HG03196 (cell line): ENCODE measurements around the gene NLGN1.

Experiments
- ATAC-seq: cut with Tn5 transposase; IDR thresholded peaks from one replicate; pipeline ENCODE4 v1.9.1; 2021; ENCODE audit not compliant: unreplicated experiment

The NLGN1 gene

DNA sequence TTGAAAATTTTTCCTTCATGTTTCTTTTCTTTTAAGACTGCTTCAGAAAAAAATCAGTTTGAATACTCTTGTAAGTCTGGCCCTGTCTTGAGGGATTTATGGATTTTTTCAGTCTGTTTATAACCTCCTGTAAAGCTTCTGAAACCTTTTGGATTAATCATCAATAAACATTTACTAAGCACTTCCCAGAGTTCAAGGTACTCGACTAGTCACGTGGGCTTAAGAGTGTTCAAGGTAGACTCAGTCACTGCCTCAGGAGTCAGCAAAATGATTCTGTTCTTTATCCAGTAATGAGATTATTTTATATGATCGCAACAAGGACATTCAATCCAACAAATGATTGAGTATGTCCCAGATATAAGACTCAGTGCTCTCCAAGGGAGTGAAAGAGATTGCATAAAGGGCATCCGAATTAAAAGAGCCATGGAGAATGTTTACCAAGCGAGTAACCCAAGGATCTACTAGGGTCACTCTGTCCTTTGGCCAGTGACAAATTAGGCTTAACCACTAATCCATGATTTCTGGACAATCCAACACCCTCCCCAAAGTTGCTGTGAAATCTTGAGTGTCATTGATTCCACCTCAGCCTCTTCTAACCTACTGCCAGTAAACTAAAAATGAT is 735.0 kb downstream of the NLGN1 start:
- ATAC-seq: no peak

DNA sequence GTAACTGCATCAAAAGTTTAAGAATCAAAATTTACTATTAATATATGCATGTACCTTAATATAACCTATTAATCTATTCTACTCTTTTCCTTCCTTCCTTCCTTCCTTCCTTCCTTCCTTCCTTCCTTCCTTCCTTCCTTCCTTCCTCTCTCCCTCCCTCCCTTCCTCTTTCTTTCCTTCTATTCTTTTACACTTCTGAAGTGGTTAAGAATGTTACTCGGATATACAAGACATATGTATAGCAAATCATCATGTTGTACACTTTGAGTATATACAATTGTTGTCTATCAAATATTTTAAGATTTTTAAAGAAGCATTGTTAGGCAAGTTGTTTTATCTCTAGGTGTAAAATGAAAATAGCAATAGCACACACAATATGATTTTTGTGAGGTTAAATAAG is 748.5 kb downstream of the NLGN1 start:
- no peak for ATAC-seq

DNA sequence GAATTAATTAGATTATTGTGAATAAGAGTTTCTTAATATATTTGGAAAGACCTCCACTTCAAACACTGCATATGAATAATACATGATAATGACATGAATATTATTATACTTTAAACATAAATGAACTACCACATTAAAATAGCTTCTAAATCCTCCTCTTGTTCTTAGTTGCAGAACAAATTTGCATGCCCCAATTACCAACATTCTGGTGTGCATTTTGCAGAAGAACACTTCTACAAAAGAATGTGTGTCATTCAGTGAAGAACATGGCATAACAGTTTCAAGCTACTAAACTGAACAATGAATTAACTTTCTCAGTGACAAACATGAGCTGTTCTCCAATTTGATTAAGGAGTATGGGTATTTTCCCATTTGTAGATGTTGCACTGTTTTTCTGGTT is 750.3 kb downstream of the NLGN1 start:
- no peak for ATAC-seq

DNA sequence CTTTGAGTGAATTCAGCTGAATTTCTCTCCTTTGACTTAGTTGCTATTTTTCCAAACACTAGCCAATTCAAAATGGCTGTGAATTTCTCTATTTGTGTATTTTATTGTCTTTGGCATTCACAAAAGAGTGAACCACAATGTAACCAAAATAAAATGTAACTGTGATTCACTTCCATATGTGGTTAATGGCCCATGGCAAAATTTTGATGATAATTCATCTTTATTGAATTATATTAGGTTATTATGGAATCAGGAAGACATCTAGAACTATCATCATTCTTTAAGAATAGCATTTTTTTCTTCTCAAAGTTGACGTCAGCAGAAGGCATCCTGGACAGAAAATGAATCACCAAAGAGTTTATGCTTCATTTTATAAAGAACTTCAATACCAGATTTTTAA is 756.3 kb downstream of the NLGN1 start:
- ATAC-seq: no peak

DNA sequence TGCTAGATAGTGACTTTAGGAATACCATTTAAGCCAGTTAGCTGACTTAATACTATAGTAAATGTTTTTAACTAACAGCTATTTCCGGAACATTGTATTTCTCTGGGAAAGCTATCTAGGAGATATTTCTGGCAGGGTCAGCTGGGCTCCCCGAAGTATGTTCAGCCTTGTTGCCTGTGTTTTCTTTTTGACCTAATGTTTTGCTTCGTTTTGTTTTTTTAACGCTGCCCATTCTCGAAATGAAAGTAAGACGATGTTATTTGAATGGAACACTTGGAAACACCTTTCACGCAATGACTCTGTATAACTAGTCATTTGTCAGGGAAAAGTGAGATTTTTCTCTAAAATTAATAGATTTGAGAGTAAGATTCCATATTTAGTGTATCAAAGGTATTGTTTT is 758.7 kb downstream of the NLGN1 start:
- ATAC-seq: no peak

DNA sequence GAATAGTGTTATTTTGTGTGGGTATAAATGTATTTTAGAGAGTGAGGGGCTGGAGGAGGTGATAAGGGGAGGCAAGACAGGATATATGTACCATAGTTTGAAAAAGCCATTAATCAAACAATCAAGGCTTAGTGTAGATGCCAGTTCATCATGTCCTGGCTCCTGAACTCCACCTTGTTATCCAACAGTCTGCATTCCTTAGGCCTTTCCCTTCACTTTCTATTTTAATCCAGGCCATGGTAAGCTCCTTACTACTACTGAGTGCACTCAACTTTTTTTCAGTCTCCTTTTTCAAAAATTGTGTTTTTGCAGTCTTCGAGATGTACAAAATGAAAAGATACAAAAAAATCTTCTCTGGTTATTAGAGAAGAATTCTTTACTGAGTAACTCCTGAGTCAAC is 761.1 kb downstream of the NLGN1 start:
- no peak for ATAC-seq

DNA sequence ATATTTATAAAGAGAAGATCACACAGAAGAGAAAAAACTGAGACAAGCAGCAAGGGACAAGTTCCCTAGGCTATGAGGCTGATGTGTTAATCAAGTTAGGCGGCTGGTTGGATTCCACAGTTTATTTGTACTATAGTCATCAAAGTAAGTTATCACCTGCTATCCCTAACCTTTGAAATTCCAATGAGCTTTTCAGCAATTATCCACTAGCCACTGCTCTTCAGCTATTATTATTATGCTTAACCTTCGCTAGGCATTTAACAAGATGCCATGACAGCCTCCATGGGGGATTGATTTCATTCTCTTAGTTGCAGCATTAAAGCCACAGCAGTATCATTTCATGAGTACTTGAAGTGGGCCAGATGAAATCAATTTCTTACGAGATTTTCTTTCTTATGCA is 762.1 kb downstream of the NLGN1 start:
- ATAC-seq: no peak

DNA sequence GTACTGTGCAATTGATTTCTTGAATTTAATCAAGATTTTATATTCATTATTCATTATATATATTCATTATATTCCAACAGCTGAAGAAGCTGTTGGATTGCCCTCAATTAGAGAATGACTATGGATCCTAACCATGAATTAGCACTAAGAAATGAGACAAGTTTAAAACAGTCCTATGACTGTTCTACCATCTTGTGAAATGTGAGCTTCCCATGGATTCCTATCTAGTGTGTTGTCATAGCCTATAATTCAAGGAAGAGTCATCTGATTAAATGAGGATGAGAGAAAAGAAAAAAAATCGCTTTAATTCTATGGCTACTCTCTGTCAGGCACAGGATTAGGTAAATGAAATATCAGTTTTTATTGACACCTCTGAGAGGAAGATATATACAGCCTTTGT is 765.0 kb downstream of the NLGN1 start:
- no peak for ATAC-seq

DNA sequence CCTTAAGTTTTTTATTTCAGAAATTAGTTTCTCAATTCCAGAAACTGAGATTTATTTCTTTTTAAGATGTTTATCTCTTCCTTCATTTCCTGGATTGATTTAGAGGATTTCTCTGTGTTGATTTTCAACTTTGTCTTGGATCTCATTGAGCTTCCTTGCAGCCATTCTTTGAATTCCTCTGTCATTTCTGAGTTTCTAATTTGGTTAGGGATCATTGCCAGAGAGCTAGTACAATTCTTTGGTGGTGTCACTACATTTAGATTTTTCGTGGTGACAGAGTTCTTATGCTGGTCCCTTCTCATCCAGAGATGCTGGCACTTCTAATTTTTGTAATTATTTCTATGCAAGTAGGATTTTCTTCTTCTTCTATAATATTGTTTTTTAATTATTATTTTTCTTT is 770.5 kb downstream of the NLGN1 start:
- ATAC-seq: no peak

DNA sequence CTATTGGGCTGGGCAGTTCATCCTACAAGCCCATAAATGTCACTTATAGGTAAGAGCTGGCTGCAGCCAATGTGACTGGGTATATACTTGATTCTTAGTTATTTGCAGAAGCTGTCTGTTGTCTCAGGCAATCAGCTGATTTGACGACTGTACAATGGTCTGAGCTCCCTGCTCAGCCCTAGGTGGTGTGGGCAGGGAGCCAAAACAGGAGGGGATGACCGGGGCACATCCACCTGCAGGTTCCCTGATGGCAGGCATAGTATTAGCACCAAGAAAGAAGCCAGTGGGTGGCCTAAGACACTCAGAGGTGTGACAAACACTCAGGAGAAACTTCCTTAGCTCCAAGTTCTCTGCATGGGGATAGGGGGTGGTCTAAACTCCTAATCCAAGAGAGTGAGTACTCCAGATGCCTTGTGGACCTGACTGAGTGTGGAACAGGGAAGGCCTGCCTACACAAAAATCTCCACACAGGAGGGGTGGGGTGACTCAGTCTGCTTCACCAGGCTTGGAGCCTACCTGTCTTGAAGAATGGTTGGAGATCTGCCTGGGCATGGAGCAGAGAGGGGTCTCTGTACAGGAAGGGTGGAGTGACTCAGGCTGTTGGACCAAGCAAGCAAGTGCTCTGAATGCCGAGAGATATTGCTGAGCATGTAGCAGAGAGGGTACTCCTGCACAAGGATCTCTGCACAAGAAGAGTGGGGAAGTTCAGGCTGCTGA is 771.2 kb downstream of the NLGN1 start:
- ATAC-seq: no peak

DNA sequence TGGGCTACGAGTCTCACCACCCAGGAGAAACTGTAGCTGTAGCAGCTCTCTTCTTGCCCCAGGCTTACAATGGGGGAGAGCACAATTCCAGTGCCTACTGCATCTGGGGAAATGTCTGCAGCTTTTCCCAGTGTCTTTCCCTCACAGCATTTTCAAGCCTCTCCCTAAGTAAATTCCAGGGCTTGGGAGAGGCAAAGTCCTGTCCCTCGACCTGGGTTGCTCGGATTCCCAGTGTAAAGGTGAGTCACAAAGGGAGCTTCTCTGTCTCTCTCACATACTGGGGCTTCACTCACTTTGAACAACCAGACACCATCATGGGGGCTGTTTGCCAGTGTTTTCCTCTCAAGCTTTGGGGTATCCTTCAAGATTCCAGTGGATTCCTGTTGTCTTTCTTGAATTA is 772.2 kb downstream of the NLGN1 start:
- ATAC-seq: no peak

DNA sequence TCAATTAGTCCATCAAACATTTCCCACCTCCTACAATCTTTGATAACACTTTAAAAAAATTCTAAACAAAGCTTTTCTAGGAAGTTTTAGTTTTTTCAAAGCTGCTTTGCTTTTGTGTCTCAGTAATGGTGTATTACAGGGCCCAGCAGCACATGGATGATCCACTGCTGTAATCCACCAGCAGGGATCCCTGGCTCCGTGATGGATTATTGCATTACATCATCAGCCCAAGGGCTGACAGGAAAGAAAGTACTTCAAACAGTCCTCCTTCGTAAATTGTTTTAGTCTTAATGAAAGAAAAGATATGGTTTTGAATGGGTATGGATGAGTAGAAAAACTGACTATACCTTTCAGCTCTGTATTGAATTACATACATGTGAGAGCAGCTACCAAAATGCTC is 772.7 kb downstream of the NLGN1 start:
- no peak for ATAC-seq

DNA sequence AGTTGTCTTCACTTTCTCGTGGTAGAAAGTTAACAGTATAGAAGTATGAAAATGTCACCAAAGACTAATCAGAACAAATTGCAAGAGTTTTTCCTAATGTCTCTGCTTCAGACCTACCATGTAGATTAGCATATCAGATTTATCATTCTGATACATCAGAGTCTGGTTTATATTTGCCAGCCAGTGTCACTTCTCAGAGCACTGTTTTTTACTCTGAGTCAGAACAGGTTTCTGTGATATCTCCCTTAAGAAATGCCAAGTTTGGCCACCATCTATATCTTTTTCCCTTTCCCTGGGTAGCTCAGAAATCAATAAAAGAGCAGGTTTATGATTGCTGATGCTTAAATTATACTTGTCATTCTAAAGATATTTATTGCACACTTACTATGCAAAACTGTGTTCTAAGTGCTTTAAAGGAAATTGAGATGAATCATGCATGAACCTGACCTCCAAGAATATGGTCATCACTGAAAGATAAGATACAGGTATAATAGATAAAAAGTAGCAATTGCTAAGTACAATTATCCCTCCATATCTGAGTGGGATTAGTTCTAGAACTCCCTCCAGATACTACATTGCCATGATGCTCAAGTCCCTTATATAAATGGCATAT is 788.9 kb downstream of the NLGN1 start:
- ATAC-seq: no peak

DNA sequence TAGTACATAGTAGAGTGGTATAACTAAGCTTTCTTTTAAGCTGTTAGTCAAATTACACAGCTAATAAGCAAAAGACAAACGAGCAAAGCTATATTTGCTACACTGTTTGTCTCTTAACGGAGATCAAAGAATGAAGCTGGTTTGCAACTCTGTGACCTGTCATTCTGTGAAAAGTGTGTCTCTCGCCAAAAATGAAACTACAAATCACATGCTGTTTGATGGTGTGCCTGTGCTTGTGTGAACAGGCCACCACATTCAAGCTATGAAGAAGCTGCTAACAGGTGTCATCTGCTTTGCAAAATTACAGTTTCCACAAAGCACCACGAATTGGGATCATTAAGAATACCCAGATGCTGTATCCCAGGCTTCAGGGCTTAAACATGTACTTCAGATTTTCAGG is 793.8 kb downstream of the NLGN1 start:
- no peak for ATAC-seq

DNA sequence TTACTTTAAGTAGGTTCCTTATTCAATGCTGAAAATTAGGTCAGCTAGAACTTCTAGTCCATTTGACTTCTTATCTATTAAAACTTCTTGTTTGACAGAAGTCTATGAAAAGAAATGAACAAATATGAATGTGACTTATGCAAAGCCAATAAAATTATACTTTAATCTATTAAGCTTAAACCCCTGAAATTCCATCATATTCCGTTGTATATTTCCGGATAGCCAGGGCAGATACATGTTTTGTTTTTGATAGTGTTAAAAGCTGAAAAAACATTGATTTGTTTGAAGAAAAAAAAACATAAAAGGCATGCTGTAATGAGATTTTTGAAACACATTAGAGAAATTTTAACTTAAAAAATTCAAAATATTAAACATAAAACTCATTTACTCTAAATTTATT is 794.4 kb downstream of the NLGN1 start:
- ATAC-seq: no peak

DNA sequence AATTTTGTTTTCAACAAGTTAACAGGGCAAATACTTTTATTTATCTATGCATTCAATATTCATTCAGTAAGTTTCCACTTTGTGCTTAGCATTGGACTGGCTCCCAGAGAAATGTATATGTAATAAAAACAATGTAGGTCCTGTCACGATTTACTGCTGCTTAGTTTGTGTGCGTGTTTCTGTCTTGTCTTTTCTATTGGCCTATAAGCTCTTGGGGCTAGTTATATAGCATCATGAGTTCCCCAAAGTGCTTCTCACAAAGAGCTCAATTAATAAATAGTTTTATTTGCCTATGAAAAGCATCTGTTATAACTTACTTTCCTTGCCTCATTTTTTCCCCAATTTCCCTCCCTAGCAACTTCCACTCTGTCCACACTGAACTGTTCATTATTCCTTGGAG is 794.9 kb downstream of the NLGN1 start:
- no peak for ATAC-seq

DNA sequence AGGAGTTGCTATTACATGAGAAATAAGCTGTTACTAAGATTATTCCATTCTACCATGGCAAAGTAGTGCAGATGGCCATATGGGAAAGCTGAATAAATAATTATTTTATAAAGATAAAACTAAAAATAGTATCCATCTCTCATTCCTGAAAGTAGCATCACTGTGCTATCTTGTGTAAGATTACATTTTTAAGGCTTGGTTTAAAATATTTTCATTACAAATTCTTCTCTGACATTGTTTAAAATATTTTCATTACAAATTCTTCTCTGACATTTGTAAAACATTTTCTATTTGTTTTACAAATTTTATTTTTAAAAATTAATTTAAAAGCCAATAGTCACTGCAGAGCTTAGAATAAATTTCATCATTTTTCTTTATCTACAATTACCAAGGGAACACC is 796.1 kb downstream of the NLGN1 start:
- no peak for ATAC-seq

DNA sequence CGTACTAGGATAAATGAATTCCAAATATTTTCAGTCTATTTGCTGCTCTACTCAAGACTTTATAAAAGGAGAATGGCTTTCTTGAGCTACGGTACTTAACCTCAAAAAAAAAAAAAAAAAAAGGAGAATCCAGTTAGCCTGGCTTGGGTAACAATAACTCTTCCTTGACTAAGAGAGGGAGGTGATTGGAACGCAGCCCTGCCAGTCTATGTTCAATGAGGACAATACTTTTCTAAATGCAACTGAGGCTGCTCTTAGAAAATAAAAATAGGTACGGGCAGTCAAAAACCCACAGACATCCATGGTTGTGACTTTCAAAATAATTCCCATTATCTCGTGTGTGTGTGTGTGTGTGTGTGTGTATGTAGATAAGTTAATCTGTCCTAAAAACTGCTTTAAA is 799.9 kb downstream of the NLGN1 start:
- no peak for ATAC-seq

DNA sequence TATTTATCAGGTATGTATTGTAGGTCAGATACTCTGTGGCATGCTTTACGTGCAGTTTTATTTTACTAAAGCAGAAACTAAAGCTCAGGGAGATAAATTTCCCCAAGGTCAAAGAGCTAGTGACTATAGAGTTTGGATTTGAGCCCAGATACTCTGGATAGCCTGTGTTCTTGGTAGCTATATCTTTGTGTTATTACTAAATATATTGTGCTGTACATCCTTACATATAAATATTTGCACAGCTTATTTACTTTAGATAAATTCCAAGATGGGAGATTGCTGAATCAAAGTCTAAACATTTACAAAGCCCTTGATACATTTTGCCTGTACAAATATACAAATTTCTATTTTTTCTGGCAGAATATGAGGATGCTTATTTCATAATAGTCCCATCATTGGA is 800.7 kb downstream of the NLGN1 start:
- ATAC-seq: no peak

DNA sequence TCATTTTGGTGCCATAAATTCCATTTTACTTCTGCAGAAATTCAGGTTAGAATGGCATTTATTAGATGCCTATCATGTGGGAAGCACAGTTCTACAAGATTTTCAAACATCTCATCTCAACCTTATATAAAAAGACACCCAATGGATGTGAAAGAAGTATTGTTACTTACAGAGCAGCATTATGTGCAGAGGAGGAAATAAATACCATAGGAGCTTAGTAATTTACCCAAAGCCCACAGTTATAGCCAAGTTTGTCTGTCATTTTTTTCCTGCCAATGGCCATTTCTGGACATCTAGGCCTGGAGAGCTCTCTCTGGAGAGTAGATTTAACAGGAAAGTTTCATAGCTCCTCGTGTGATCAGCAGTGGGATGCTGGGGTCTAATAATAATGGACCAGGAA is 802.2 kb downstream of the NLGN1 start:
- ATAC-seq: no peak

DNA sequence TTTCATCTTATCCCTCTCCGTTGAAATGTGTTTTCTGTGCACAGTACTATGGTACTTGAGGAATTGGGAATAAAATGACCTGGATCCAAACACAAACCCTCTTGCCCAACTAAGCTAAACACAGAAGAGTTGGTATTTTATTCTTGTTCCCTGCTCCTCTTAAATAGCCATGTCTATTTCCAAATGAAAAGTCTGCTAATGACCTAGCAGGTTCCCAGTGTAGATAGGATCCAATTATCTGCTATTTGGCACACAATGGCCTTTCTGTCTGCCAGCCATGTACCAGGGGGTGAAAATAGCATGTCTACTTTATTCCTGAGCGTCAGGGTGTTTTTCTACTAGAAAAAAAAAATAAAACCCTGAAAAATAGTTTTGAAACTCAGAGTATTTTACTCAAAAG is 804.6 kb downstream of the NLGN1 start:
- ATAC-seq: no peak

DNA sequence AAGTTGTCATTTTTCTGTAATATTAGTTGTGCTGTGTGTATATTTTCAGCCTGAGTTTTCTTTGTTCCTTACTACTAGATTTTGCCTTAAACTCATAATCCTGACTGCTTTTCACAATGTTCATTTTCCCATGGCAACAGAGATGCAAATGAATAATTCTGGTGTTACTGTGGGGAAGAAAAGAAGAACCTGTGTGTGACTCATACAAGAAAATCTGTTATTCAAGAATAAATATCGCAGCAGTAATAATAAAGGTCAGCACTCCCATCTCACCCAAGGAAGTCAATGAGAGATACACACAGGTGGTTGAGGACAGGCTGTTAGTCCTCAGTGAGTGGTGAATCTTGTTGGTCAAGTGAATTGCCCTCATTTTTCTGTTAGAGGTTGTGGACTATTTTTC is 805.0 kb downstream of the NLGN1 start:
- no peak for ATAC-seq

DNA sequence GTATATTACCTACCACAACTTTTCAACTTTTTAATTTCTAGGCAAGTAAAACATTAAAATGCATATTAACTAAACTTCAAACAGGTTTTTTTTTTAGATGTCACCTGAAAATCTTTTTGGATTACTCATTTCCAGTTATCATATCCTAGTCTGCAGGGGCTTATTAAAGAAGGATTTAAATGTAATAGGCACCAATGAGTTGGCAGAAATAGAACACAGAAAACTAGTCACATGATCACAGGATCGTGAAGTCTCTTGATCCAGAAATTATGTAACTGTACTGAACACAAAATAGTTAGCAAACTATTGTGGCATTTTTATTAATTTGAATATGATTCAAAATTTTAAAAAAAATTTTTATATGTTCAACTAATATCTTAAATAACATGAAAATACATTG is 807.2 kb downstream of the NLGN1 start:
- ATAC-seq: no peak
